Activated CD8-positive, alpha-beta T cell treated with anti-CD3 and anti-CD28 coated beads, Interleukin-2, amount 10 ng/mL, durations not matched to agents 7 days and 5 days (primary cell): Measurements from ENCODE around the gene SELENON. TPM values are rescaled to one million over a fixed set of nuclear protein-coding genes. Genes with fewer than 3 reads are reported as not detected.

ENCODE experiments used
- ATAC-seq: fragments of 150-1000 bp; cut with Tn5 transposase; one replicate; pipeline ENCODE4 v1.10.0; 2021; ENCODE audit warnings: moderate library complexity
- CTCF ChIA-PET: fragments of 350-600 bp; sonication (Branson Sonifier 250); formaldehyde crosslinking; loops from one replicate; lab custom pipeline; 2021; ENCODE audit warnings: antibody characterized with exemption; lab: Charles Lee
- POLR2A ChIA-PET: fragments of 350-600 bp; sonication (Branson Sonifier 250); formaldehyde crosslinking; loops from one replicate; lab custom pipeline; 2021; ENCODE audit warnings: antibody characterized with exemption; lab: Charles Lee
- DNase-seq: peaks from one replicate; pipeline ENCODE4 v3.0.0-alpha.2; 2020
- H3K27ac Mint-ChIP-seq: one replicate; pipeline ENCODE4 v1.8.0; 2021; ENCODE audit warnings: mild to moderate bottlenecking, mixed read lengths
- H3K27me3 Mint-ChIP-seq: one replicate; pipeline ENCODE4 v1.8.0; 2021; ENCODE audit warnings: low read depth, mixed read lengths
- H3K36me3 Mint-ChIP-seq: one replicate; pipeline ENCODE4 v1.8.0; 2021; ENCODE audit warnings: low read depth, mixed read lengths
- H3K4me1 Mint-ChIP-seq: one replicate; pipeline ENCODE4 v1.8.0; 2021; ENCODE audit warnings: low read depth, mixed read lengths
- H3K4me3 Mint-ChIP-seq: one replicate; pipeline ENCODE4 v1.8.0; 2021; ENCODE audit warnings: mild to moderate bottlenecking, mixed read lengths
- H3K9me3 Mint-ChIP-seq: one replicate; pipeline ENCODE4 v1.8.0; 2022; ENCODE audit warnings: mixed read lengths; ENCODE audit not compliant: insufficient read depth
- total RNA-seq, 2 experiments: library from RNA; stranded (reverse); gene quantifications; one replicate each; pipeline ENCODE4 v1.2.3, GENCODE V29; 2021

SELENON gene
- total RNA-seq, 2 experiments from 2014 or later = 4.5 to 5.1 TPM

- CTCF ChIA-PET = no interaction called here
- Mint-ChIP-seq H3K36me3 (peaks cover 8% of the 10 kb centered on the region), H3K9me3 (no peaks in the 10 kb centered on the region), H3K27me3 (no peaks in the 10 kb centered on the region), H3K27ac (no peak overlapping the region), H3K4me3 (no peak overlapping the region), H3K4me1 (peaks cover 10% of the 10 kb centered on the region)
- no peak for ATAC-seq
- POLR2A ChIA-PET = no interaction called here
- no peak for DNase-seq
Observed at GRCh38 chr1:25763493-25763892, 36.5 kb upstream of the SELENON start.

- CTCF ChIA-PET = interaction anchor here (2.1 kb wide), 1 partner anchor 147 kb away, joined by 5 read pairs; no protein-coding TSS in a partner anchor
- Mint-ChIP-seq H3K9me3 (no peaks in the 10 kb centered on the region), H3K4me3 (no peak overlapping the region), H3K36me3 (peaks cover 8% of the 10 kb centered on the region), H3K4me1 (peaks cover 10% of the 10 kb centered on the region), H3K27me3 (no peaks in the 10 kb centered on the region), H3K27ac (no peak overlapping the region)
- DNase-seq (no peak), ATAC-seq (no peak)
- POLR2A ChIA-PET = no interaction called here
Observed at GRCh38 chr1:25765136-25765922, 34.7 kb upstream of the SELENON start.

GRCh38 chr1:25765923-25766589 lies 33.9 kb upstream of the SELENON start:
- Mint-ChIP-seq H3K9me3 (no peaks in the 10 kb centered on the region), H3K36me3 (peaks cover 6% of the 10 kb centered on the region), H3K27ac (no peak overlapping the region), H3K4me3 (no peak overlapping the region), H3K4me1 (peaks cover 14% of the 10 kb centered on the region), H3K27me3 (no peaks in the 10 kb centered on the region)
- ChIA-PET CTCF (interaction anchor here (2.1 kb wide), 1 partner anchor 147 kb away, joined by 5 read pairs; no protein-coding TSS in a partner anchor), POLR2A (no interaction called here)
- ATAC-seq = no peak
- no peak for DNase-seq

GRCh38 chr1:25766721-25767436 lies 33.1 kb upstream of the SELENON start:
- no peaks in the 10 kb centered on the region for H3K9me3 Mint-ChIP-seq
- peaks cover 18% of the 10 kb centered on the region for H3K4me1 Mint-ChIP-seq
- no peaks in the 10 kb centered on the region for H3K27me3 Mint-ChIP-seq
- POLR2A ChIA-PET = no interaction called here
- H3K4me3 Mint-ChIP-seq = no peak overlapping the region
- H3K36me3 Mint-ChIP-seq = peaks cover 9% of the 10 kb centered on the region
- ATAC-seq (peak; percentile 37), DNase-seq (no peak)
- CTCF ChIA-PET = interaction anchor here (2.1 kb wide), 1 partner anchor 148 kb away, joined by 5 read pairs; no protein-coding TSS in a partner anchor
- H3K27ac Mint-ChIP-seq = no peak overlapping the region

- Mint-ChIP-seq H3K27me3 (peaks cover 2% of the 10 kb centered on the region), H3K4me1 (peaks cover 18% of the 10 kb centered on the region), H3K36me3 (peaks cover 13% of the 10 kb centered on the region), H3K4me3 (no peak overlapping the region), H3K27ac (no peak overlapping the region), H3K9me3 (no peaks in the 10 kb centered on the region)
- ATAC-seq = no peak
- POLR2A ChIA-PET = no interaction called here
- CTCF ChIA-PET = interaction anchor here (2.1 kb wide), 1 partner anchor 149 kb away, joined by 5 read pairs; no protein-coding TSS in a partner anchor
- no peak for DNase-seq
Observed at GRCh38 chr1:25767437-25767770, 32.6 kb upstream of the SELENON start.

GRCh38 chr1:25768999-25769398 lies 31.0 kb upstream of the SELENON start:
- Mint-ChIP-seq H3K36me3 (peaks cover 26% of the 10 kb centered on the region), H3K4me3 (no peak overlapping the region), H3K4me1 (peaks cover 25% of the 10 kb centered on the region), H3K27me3 (peaks cover 6% of the 10 kb centered on the region), H3K9me3 (no peaks in the 10 kb centered on the region), H3K27ac (no peak overlapping the region)
- CTCF ChIA-PET = no interaction called here
- POLR2A ChIA-PET = interaction anchor here (1.0 kb wide), 1 partner anchor 27 kb away, joined by 3 read pairs; no protein-coding TSS in a partner anchor
- no peak for DNase-seq
- ATAC-seq = no peak

- no peak overlapping the region for H3K4me3 Mint-ChIP-seq
- peaks cover 25% of the 10 kb centered on the region for H3K36me3 Mint-ChIP-seq
- no peaks in the 10 kb centered on the region for H3K9me3 Mint-ChIP-seq
- ATAC-seq (no peak), DNase-seq (no peak)
- ChIA-PET POLR2A (interaction anchor here (1.0 kb wide), 1 partner anchor 26 kb away, joined by 3 read pairs; no protein-coding TSS in a partner anchor), CTCF (no interaction called here)
- no peak overlapping the region for H3K27ac Mint-ChIP-seq
- peaks cover 33% of the 10 kb centered on the region for H3K4me1 Mint-ChIP-seq
- peaks cover 6% of the 10 kb centered on the region for H3K27me3 Mint-ChIP-seq
Observed at GRCh38 chr1:25769625-25770383, 30.2 kb upstream of the SELENON start.

GRCh38 chr1:25770541-25771220 lies 29.3 kb upstream of the SELENON start:
- H3K4me3 Mint-ChIP-seq = no peak overlapping the region
- peaks cover 38% of the 10 kb centered on the region for H3K4me1 Mint-ChIP-seq
- H3K27ac Mint-ChIP-seq = no peak overlapping the region

GRCh38 chr1:25771221-25772114 lies 28.5 kb upstream of the SELENON start:
- Mint-ChIP-seq H3K36me3 (peaks cover 26% of the 10 kb centered on the region), H3K4me3 (no peak overlapping the region), H3K27me3 (peaks cover 6% of the 10 kb centered on the region), H3K4me1 (peaks cover 38% of the 10 kb centered on the region), H3K27ac (no peak overlapping the region), H3K9me3 (no peaks in the 10 kb centered on the region)
- ATAC-seq = no peak
- DNase-seq = no peak
- CTCF ChIA-PET = interaction anchor here (1.7 kb wide), 1 partner anchor 161 kb away, joined by 4 read pairs; no protein-coding TSS in a partner anchor
- POLR2A ChIA-PET = interaction anchor here (0.9 kb wide), 1 partner anchor 22 kb away, joined by 3 read pairs; no protein-coding TSS in a partner anchor

More at GRCh38 chr1:25770541-25771220, 29.3 kb upstream of the SELENON start:
- CTCF ChIA-PET = interaction anchor here (1.7 kb wide), 1 partner anchor 160 kb away, joined by 4 read pairs; no protein-coding TSS in a partner anchor
- H3K36me3 Mint-ChIP-seq = peaks cover 25% of the 10 kb centered on the region
- POLR2A ChIA-PET = no interaction called here
- DNase-seq = no peak
- peaks cover 6% of the 10 kb centered on the region for H3K27me3 Mint-ChIP-seq
- H3K9me3 Mint-ChIP-seq = no peaks in the 10 kb centered on the region
- ATAC-seq = no peak

- no peaks in the 10 kb centered on the region for H3K9me3 Mint-ChIP-seq
- peaks cover 38% of the 10 kb centered on the region for H3K4me1 Mint-ChIP-seq
- CTCF ChIA-PET = interaction anchor here (1.7 kb wide), 1 partner anchor 162 kb away, joined by 4 read pairs; no protein-coding TSS in a partner anchor
- peaks cover 28% of the 10 kb centered on the region for H3K36me3 Mint-ChIP-seq
- H3K4me3 Mint-ChIP-seq = no peak overlapping the region
- H3K27me3 Mint-ChIP-seq = peaks cover 6% of the 10 kb centered on the region
- H3K27ac Mint-ChIP-seq = no peak overlapping the region
- DNase-seq (no peak), ATAC-seq (no peak)
- POLR2A ChIA-PET = interaction anchor here (0.9 kb wide), 1 partner anchor 21 kb away, joined by 3 read pairs; no protein-coding TSS in a partner anchor
Observed at GRCh38 chr1:25772164-25772563, 27.8 kb upstream of the SELENON start.
